Sigmoid colon (tissue), 4 donors: ENCODE measurements around the gene ASTN1.

Experiments used
- CTCF ChIP-seq, 4 experiments: fragments of 450-650 bp in 3 of 4; fragments of 200-600 bp in 1 of 4; IDR thresholded peaks; one replicate each; pipeline ENCODE4 v1.5.1; 2016 to 2019; ENCODE audit warnings: antibody characterized with exemption in 4 of 4, mild to moderate bottlenecking in 3 of 4, moderate library complexity in 2 of 4
- EP300 ChIP-seq, 4 donors: sonication (generic); formaldehyde crosslinking; IDR thresholded peaks; one replicate each; pipeline ENCODE4 v1.6.1; 2017; ENCODE audit warnings: antibody characterized with exemption in 4 of 4
- POLR2A ChIP-seq, 2 donors: fragments of 450-650 bp; IDR thresholded peaks; one replicate each; pipeline ENCODE4 v1.6.1; 2016; ENCODE audit warnings: antibody characterized with exemption in 2 of 2, mild to moderate bottlenecking in 2 of 2, moderate library complexity in 2 of 2
- POLR2AphosphoS5 ChIP-seq, 4 donors: sonication (generic); formaldehyde crosslinking; IDR thresholded peaks; one replicate each; pipeline ENCODE4 v1.6.1; 2017; ENCODE audit warnings: antibody characterized with exemption in 4 of 4

GRCh38 chr1:176944606-176945005 is 219.9 kb downstream of the ASTN1 start:
- TF ChIP-seq CTCF (IDR thresholded peaks at IDR 0.05) (no peak), POLR2A (IDR thresholded peaks at IDR 0.05) (no peak), POLR2AphosphoS5 (IDR thresholded peaks at IDR 0.05) (no peak), EP300 (IDR thresholded peaks at IDR 0.05) (no peak)
